Neuronal stem cell (in vitro differentiated cells): ENCODE measurements around the gene UBE3B.
A peak's percentile ranks its signal among the peaks of the same experiment; 100 is the strongest.

Source experiments
- DNase-seq: peaks from one replicate; pipeline ENCODE4 v3.0.0-alpha.2; 2013; ENCODE audit warnings: low spot score
- H2AFZ ChIP-seq: one replicate; pipeline ENCODE4 v1.6.1; 2013; ENCODE audit warnings: mild to moderate bottlenecking, low read length, inconsistent platforms
- H2AK5ac ChIP-seq: 2 replicates; pipeline ENCODE4 v1.6.1; 2013; ENCODE audit warnings: low read depth, mild to moderate bottlenecking, inconsistent platforms, low read length, moderate library complexity, mixed read lengths
- H2BK120ac ChIP-seq: 2 replicates; pipeline ENCODE4 v1.6.1; 2013; ENCODE audit warnings: low read depth, mild to moderate bottlenecking, inconsistent platforms, low read length, moderate library complexity, mixed read lengths
- H2BK12ac ChIP-seq: one replicate; pipeline ENCODE4 v1.6.1; 2013; ENCODE audit warnings: low read length, inconsistent platforms
- H2BK15ac ChIP-seq: 2 replicates; pipeline ENCODE4 v1.6.1; 2013; ENCODE audit warnings: mild to moderate bottlenecking, low read length, inconsistent platforms, mixed read lengths
- H2BK5ac ChIP-seq: one replicate; pipeline ENCODE4 v1.6.1; 2013; ENCODE audit warnings: inconsistent platforms, mild to moderate bottlenecking, low read length, moderate library complexity
- H3K14ac ChIP-seq: one replicate; pipeline ENCODE4 v1.6.1; 2013; ENCODE audit warnings: low read length, inconsistent platforms
- H3K18ac ChIP-seq: 2 replicates; pipeline ENCODE4 v1.6.1; 2013; ENCODE audit warnings: low read length, inconsistent platforms
- H3K23ac ChIP-seq: 2 replicates; pipeline ENCODE4 v1.6.1; 2013; ENCODE audit warnings: low read depth, mild to moderate bottlenecking, mixed read lengths, low read length, inconsistent platforms; ENCODE audit not compliant: poor library complexity
- H3K27ac ChIP-seq: replicated peaks from 3 replicates; pipeline ENCODE4 v1.5.1; 2013; ENCODE audit warnings: low read length, inconsistent platforms
- H3K27me3 ChIP-seq, 3 experiments: 2 replicates each; pipeline ENCODE4 v1.6.1; 2013; ENCODE audit warnings: low read length in 3 of 3, mild to moderate bottlenecking in 2 of 3, inconsistent platforms in 1 of 3, low read depth in 1 of 3, mixed read lengths in 1 of 3, moderate library complexity in 1 of 3; ENCODE audit not compliant: control insufficient read depth in 3 of 3, insufficient read depth in 3 of 3
- H3K36me3 ChIP-seq, 2 donors: replicated peaks in 1 of 2; 2 replicates each; pipeline ENCODE4 v1.6.1; 2013; ENCODE audit warnings: low read length in 2 of 2; ENCODE audit not compliant: control insufficient read depth in 2 of 2, insufficient read depth in 2 of 2
- H3K4ac ChIP-seq: 2 replicates; pipeline ENCODE4 v1.6.1; 2013; ENCODE audit warnings: inconsistent platforms, mild to moderate bottlenecking, low read length, moderate library complexity
- H3K4me1 ChIP-seq, 2 donors: 1 replicate in 1 of 2; 2 replicates in 1 of 2; pipeline ENCODE4 v1.6.1; 2013; ENCODE audit warnings: low read length in 2 of 2, low read depth in 1 of 2; ENCODE audit not compliant: control insufficient read depth in 2 of 2, insufficient read depth in 1 of 2
- H3K4me2 ChIP-seq: one replicate; pipeline ENCODE4 v1.6.1; 2013; ENCODE audit warnings: mild to moderate bottlenecking, low read length, inconsistent platforms; ENCODE audit not compliant: insufficient read depth, poor library complexity, severe bottlenecking
- H3K4me3 ChIP-seq, 2 donors: 2 replicates each; pipeline ENCODE4 v1.5.1; 2013; ENCODE audit warnings: low read length in 2 of 2, mild to moderate bottlenecking in 2 of 2, inconsistent platforms in 1 of 2, moderate library complexity in 1 of 2
- H3K79me1 ChIP-seq: one replicate; pipeline ENCODE4 v1.6.1; 2013; ENCODE audit warnings: low read depth, mild to moderate bottlenecking, inconsistent platforms, low read length, moderate library complexity
- H3K9ac ChIP-seq: one replicate; pipeline ENCODE4 v1.6.1; 2013; ENCODE audit warnings: mild to moderate bottlenecking, low read depth, low read length, inconsistent platforms; ENCODE audit not compliant: poor library complexity
- H3K9me3 ChIP-seq, 2 donors: replicated peaks in 1 of 2; 2 replicates each; pipeline versions ENCODE3 to v1.6.1; 2013; ENCODE audit warnings: low read length in 2 of 2, mild to moderate bottlenecking in 2 of 2, inconsistent platforms in 1 of 2, low read depth in 1 of 2, mixed read lengths in 1 of 2, moderate library complexity in 1 of 2; ENCODE audit not compliant: control insufficient read depth in 2 of 2, insufficient read depth in 1 of 2
- H4K8ac ChIP-seq: one replicate; pipeline ENCODE4 v1.6.1; 2013; ENCODE audit warnings: low read depth, mild to moderate bottlenecking, inconsistent platforms, low read length, moderate library complexity
- H4K91ac ChIP-seq: one replicate; pipeline ENCODE4 v1.6.1; 2013; ENCODE audit warnings: low read length, low read depth, mild to moderate bottlenecking, inconsistent platforms; ENCODE audit not compliant: poor library complexity
- WGBS, 2 donors: extraction: QIAGEN DNeasy Blood & Tissue Kit; methylation state at CpG; one replicate each; pipeline ENCODE4 v1.1.7; 2013; ENCODE audit warnings: missing lambda C conversion rate in 2 of 2, mixed read lengths in 1 of 2; ENCODE audit not compliant: insufficient read length in 2 of 2, insufficient replicate concordance in 1 of 2; ENCODE audit errors: extremely low coverage in 2 of 2; 5-methylcytosine and 5-hydroxymethylcytosine counted together

The UBE3B gene

DNA sequence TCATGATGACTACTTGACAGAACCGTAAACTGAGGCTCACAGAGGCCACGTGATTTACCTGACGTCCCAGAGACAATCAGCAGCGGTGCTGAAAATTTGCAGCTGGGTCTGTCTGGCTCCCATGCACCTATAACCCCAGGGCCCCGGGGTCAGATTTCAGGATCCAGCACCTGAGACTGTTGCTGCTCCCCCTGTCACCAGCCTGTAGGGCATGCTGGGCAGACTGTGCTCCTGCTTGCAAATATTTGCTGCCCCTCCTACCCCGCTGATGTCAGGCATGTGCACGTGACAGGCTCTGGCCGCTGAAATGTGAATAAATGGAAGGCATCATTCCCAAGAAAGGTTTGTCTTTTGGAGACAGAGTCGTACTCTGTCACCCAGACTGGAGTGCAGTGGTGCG lies 89.9 kb downstream of the UBE3B start:
- H3K36me3 ChIP-seq = peaks cover 45 to 97% of the 10 kb centered on the region in 2 donors

DNA sequence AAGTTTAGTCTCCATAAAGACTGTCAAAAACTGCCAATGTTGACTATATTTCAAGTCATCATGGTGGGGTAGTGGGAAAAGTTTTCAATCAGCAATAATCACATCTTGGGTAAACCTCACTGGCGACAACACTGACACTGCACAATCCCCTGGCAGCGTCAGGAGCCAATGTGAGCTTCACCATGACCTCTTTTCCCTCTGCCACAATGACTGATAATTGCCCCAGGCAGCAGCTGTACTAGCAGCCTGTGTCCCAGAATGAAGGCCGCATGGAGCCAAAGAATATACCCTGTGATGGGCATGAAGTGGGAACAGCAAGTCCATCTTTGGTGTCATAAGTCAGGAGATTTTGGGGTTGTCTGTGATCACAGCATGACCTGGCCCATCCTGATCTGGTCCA lies 90.5 kb downstream of the UBE3B start:
- Histone ChIP-seq H3K9ac (no peak overlapping the region), H2BK5ac (no peak overlapping the region), H3K27ac (no peak overlapping the region), H2AFZ (no peak overlapping the region), H2AK5ac (no peak overlapping the region), H4K8ac (no peak overlapping the region), H3K4me3 (no peak overlapping the region), H3K4ac (no peak overlapping the region), H3K4me1 (peaks cover 5 to 7% of the 10 kb centered on the region in 2 donors), H3K79me1 (no peaks in the 10 kb centered on the region), H2BK120ac (no peak overlapping the region), H2BK12ac (no peak overlapping the region), H3K9me3 (peaks cover 0 to 2% of the 10 kb centered on the region in 2 donors), H4K91ac (no peak overlapping the region), H3K14ac (no peak overlapping the region), H3K36me3 (peaks cover 40 to 90% of the 10 kb centered on the region in 2 donors), H2BK15ac (no peak overlapping the region), H3K23ac (no peak overlapping the region), H3K4me2 (no peak overlapping the region), H3K27me3 (no peaks in the 10 kb centered on the region), H3K18ac (no peak overlapping the region)
- DNase-seq = no peak
- WGBS, 2 donors = no CpG with 5 or more reads among the region's 3 CpGs

More for the DNA sequence above, 89.9 kb downstream of the UBE3B start:
- no peak overlapping the region for H2BK5ac ChIP-seq
- H3K27me3 ChIP-seq = no peaks in the 10 kb centered on the region
- no CpG with 5 or more reads among the region's 10 CpGs for WGBS, 2 donors
- H4K8ac ChIP-seq = no peak overlapping the region
- H3K9me3 ChIP-seq = peaks cover 0 to 4% of the 10 kb centered on the region in 2 donors
- H3K4ac ChIP-seq = no peak overlapping the region
- H2BK15ac ChIP-seq = no peak overlapping the region
- no peak overlapping the region for H3K14ac ChIP-seq
- H3K18ac ChIP-seq = no peak overlapping the region
- no peak for DNase-seq
- no peak overlapping the region for H2AK5ac ChIP-seq
- H3K9ac ChIP-seq = no peak overlapping the region
- H4K91ac ChIP-seq = no peak overlapping the region
- H3K27ac ChIP-seq = no peak overlapping the region
- no peak overlapping the region for H2AFZ ChIP-seq
- no peak overlapping the region for H2BK12ac ChIP-seq
- no peak overlapping the region for H3K23ac ChIP-seq
- H3K4me1 ChIP-seq = no peaks in the 10 kb centered on the region
- no peak overlapping the region for H3K4me3 ChIP-seq
- H2BK120ac ChIP-seq = no peak overlapping the region
- H3K4me2 ChIP-seq = no peak overlapping the region
- no peaks in the 10 kb centered on the region for H3K79me1 ChIP-seq

DNA sequence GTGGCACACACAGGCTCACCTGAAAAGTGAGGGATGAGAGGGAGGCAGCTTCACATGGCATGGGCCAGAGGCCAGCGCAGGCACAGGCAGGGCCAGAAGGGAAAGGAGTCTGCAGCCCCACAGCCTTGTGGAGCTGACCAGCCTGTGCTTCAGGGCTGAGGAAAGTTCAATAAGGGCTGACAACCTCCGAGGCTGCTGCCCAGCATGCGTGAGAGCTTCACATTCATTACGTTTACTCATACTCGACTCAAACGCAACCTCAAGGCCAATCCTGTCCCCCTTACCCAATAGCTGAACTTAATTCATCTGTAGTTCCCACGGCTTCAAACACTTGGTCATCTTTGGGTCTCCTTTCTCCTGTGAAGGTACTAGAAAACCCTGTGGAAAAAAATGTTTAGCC lies 91.1 kb downstream of the UBE3B start:
- Histone ChIP-seq H2BK12ac (no peak overlapping the region), H3K79me1 (no peaks in the 10 kb centered on the region), H3K14ac (no peak overlapping the region), H3K4me1 (peaks cover 6 to 9% of the 10 kb centered on the region in 2 donors), H3K4me3 (no peak overlapping the region), H3K9me3 (peaks cover 0 to 2% of the 10 kb centered on the region in 2 donors), H2AK5ac (no peak overlapping the region), H4K8ac (no peak overlapping the region), H2BK120ac (no peak overlapping the region), H3K27me3 (no peaks in the 10 kb centered on the region), H3K23ac (no peak overlapping the region), H3K27ac (no peak overlapping the region), H3K9ac (peak overlapping the region; percentile 50), H3K4me2 (no peak overlapping the region), H3K18ac (no peak overlapping the region), H3K36me3 (peaks cover 37 to 85% of the 10 kb centered on the region in 2 donors), H4K91ac (no peak overlapping the region), H2AFZ (no peak overlapping the region), H3K4ac (no peak overlapping the region), H2BK5ac (no peak overlapping the region), H2BK15ac (no peak overlapping the region)
- no CpG with 5 or more reads among the region's 7 CpGs for WGBS, 2 donors
- no peak for DNase-seq

DNA sequence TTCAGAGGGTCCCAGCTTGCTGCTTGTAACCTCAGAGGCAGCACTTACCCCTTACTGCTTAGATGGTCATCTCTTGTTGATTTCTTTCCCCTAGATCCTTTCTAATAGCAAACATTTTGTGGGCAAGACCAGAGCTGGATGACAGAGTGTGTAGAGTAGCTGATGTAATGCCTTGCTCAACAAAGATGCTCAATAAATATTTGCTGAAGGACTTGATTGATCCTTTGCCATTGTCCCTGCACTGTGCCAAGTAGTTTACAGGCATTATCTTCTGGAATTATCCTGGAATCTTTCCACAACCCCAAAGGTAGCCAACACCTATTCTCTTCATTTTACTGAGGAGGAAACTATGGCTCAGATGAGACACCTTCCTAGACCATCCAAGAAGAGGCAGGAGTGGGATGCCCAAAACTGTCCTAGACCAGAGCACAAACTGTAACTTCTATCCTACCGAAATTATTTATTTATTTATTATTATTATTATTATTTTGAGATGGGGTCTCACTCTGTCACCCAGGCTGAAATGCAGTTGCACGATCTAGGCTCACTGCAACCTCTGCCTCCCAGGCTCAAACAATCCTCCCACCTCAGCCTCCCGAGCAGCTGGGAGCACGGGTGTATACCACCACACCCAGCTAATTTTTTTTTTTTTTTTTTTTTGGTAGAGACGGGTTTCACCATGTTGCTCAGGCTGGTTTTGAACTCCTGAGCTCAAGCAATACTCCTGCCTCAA lies 94.5 kb downstream of the UBE3B start:
- WGBS, 2 donors = no CpG with 5 or more reads among the region's 5 CpGs
- no peak overlapping the region for H3K9ac ChIP-seq
- H4K91ac ChIP-seq = no peak overlapping the region
- H3K18ac ChIP-seq = no peak overlapping the region
- no peak overlapping the region for H3K27ac ChIP-seq
- H3K4me1 ChIP-seq = peaks cover 13 to 15% of the 10 kb centered on the region in 2 donors
- H2BK5ac ChIP-seq = no peak overlapping the region
- H4K8ac ChIP-seq = no peak overlapping the region
- H2BK15ac ChIP-seq = no peak overlapping the region
- no peaks in the 10 kb centered on the region for H3K79me1 ChIP-seq
- H3K4ac ChIP-seq = no peak overlapping the region
- peaks cover 22 to 77% of the 10 kb centered on the region in 2 donors for H3K36me3 ChIP-seq
- H2BK12ac ChIP-seq = no peak overlapping the region
- no peak overlapping the region for H2BK120ac ChIP-seq
- no peak overlapping the region for H3K23ac ChIP-seq
- H3K9me3 ChIP-seq = peaks cover 0 to 2% of the 10 kb centered on the region in 2 donors
- peak overlapping the region in 1 of 2 donors; percentile 92 for H3K4me3 ChIP-seq
- no peak overlapping the region for H2AK5ac ChIP-seq
- no peak for DNase-seq
- no peaks in the 10 kb centered on the region for H3K27me3 ChIP-seq
- no peak overlapping the region for H3K4me2 ChIP-seq
- H2AFZ ChIP-seq = no peak overlapping the region
- no peak overlapping the region for H3K14ac ChIP-seq
